HG02970 (cell line): ENCODE results near the gene CCR5AS.
"Not testable (repeated sequence)": the region's sequence is repeated elsewhere in the genome, so short reads cannot be mapped to it uniquely, and the experiment has no call there.

Experiments used
- ATAC-seq: cut with Tn5 transposase; IDR thresholded peaks from one replicate; pipeline ENCODE4 v1.9.1; 2021; ENCODE audit warnings: mild to moderate bottlenecking, moderate library complexity, moderate number of reproducible peaks; ENCODE audit not compliant: unreplicated experiment, low FRiP score

Gene CCR5AS

DNA sequence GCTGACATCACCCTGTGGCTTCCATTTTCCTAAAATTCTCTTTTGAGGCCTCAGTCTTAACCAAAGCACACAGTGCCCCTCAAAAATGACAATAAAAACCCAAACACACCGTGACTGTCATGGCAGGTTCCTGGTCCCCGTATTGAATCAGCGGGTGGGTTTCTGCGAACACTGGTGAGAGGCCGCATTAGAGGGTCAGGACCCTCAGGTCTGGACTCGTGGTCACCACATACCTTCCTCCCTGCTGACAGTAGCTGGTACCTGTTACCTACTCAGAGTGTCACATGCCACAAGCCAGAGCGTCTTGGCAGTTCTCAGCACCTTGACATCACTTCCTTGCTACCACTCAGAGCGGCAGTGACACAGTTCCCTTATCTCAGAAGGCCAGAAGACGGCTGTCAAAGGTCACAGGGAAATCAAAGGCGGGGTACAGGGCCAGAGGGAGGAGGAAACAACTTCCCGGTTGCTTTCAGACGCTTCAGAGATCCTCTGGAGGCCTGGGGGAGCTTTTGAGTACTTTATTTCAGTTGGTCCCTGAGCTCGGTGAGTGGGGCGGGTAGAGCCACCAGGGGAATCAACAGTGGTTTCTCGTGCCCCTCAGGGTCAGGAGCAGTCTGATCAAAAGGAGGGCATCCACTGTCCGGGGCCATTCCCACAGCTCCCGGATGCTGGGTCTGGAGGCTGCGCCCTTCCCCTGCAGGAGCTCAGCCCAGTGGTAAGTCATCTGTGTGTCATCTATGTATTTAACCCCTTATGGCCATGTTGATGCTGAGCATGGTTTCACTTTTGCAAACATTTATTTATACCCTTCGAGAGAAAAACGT, at the start of gene CCR5AS, which contains the start of gene CCRL2:
TSS of gene CCR5AS (minus strand) at position 279 of the 824 bp plus-strand sequence.
TSS of gene CCRL2 (plus strand) at position 472 of the 824 bp plus-strand sequence. CDS start 821 bp downstream, outside the sequence.
- ATAC-seq = no peak

DNA sequence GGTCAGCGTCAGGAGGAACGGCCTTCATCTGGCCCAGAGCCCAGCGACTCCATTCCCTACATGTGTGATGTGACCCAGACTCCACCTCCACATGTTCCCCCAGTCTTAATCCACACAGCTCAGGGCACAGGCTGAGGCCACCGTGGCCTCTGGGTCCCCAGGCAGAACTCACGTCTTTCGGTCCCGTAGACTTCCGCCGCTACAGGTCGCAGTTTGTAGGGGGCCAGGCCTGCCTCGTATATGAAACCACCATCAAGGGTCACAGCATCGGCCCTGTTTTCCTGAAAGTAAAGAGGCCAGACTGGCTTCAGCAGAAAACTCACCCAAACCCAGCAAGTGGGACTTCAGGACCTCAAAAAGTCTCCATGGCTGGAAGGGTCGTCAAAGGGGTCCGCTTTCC, 49.3 kb upstream of the CCR5AS start:
- ATAC-seq = no peak

DNA sequence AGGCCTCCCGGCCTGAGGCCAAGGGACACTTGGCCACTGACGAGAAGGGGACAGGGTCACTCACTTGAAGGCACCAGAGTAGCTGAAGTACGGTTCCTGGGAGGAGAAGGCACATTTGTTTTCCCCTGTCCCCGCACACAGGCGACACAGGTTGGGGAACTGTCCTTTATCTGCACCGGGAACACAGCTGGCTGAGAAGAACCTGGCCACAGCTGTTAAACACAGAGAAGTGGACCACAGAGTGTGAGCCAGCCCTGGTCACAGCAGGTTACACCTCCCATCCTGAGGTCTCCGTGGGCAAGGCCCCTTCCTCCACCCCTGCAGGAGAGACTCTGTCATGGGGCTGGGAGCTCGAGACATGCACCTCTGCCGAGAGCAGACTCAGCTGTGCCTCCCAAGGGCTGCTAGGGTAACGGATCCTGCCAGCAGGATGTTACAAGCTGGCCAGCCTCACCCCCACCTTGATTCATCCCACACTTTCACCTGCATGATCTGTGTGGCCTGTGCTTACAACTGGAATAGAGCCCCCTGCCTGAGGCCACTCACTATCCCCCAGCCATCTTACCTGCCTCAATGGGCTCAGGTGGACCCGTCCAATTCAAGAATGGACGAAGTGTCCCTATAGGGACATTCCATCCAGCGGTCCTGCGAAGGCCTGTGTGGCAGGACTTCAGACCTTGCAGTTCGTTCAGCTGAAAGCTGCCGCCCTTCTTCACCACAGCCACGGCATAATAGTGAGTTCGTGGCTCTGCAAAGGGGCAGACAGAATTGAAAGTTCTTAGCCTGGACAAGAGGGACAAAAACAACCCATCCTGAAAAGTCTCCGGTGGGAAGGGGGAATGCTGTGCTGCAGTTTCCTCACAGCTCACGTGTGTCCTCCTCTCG, 48.6 kb upstream of the CCR5AS start:
- no peak for ATAC-seq

DNA sequence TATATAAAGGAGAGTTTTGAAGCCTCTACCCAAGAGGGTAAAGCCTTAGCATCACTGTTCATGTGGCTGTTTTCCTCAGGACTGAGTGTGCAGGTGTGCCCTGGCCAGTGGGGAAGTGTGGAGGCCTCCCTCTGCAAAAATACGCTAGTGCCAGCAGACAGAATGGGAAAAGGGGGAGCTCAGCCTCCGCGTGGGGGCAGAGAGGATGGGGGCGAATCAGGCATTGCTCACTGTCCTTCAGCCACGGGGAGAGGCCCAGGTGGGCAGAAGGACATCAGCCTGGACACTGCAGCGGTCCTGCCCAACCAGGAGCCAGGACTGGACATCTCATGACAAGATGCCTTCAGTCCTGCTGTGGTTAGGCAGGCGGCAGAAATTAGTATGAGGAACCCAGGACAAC, 47.7 kb upstream of the CCR5AS start:
- ATAC-seq = no peak

DNA sequence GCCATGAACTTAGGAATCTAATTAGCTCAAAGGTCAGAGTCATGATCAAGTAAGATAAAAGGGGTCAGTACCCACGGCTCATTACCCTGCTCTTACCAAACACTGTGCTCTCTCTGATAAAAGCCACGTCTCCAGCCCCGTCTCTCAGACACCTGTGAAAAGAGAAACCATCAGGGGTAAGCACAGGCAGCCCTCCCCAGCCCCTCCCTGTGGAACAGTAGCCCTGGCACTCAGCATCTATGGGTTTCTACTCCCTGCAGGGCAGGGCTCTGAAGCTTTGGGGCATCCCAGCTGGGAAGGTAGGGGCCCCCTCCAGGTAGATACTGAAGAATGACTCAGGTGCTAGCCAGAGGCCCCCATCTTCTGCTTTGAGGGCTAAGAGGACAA, 47.3 kb upstream of the CCR5AS start:
- ATAC-seq = no peak

DNA sequence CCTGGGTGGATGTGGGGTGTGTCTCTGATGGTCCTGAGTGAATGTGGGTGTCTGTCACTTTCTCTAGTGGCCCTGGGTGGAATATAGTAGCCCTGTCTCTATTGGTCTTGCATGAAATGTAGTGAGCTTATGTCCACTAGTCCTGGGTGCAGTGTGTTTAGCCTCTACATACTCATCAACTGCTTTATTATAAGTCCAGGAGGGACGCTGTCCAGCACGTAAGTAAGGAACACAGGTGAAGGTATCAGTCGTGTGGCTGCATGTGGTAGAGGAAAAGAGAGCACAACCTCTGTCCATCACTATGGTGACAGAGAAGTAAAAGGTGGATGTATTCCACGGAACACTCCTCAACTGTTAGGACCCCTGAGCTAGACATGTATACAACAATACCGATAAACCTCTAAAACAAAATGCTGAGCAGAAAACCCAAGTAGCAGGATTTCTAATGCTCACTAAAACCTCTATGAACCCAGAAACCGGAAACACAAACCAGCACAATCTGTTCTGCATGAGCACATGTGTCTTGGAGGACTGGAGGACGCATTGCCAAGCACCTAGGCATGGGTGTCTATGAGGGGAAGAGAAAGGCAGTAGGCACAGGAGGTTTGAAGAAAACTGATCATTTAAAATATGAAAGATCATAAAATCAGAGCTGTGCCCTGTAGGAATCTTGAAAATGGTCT, 46.8 kb upstream of the CCR5AS start:
- no peak for ATAC-seq

DNA sequence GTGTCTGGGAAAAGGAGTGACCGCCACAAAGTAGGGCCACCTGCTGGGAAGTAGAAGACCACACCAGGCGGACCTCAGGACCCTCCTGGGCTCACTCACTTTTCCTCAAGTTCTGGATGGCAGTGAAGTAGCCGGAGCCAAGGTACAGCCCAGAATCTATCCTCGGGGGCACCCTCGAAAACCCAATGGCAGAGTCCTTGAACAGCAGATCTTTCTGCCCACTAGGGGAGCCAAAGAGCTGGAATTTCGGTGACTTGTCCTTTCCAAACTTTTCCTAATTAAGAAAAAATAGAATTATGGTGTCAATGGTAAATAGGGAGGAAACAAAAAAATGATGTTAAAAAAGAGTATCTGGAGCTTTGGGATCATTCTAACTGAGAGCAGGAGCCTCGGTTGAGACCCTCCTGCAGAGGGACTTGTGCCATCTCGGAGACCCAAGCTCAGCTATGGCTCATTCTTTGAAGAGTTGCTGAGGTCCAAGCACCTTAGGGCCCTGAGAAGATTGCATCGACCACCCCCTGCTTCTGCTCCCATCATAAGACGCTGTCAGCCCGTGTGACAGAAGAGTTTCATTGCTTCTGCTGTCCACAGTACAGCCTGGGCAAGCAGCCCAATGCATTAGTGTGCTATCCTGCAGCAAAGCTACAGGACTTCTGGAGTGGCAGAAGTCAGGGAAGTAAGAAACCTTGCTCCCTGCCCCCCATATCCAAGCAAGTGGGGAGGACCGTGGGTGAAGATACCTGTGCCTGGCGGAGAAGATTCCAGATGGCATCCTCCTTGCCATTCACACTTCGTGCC, 43.1 kb upstream of the CCR5AS start:
- no peak for ATAC-seq

DNA sequence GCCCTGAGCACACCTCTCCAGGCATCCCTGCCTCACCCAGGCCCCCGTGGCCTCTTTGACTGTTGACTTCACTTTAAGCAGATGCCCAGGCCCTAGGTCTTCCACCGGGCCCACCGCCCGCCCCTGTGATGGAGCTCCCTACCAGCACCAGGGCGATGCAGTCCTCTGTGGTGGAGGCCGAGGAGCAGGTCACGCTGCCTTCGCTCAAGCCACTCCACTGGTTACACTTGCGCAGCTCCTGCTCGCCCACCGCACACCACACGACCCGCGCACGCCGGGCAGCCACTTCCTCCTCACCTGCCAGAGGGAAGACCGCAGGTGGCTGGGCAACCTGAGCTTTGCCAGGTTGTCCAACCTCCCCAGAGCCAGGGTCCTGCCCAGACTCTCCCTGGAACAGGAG, 41.9 kb upstream of the CCR5AS start:
- ATAC-seq = no peak

DNA sequence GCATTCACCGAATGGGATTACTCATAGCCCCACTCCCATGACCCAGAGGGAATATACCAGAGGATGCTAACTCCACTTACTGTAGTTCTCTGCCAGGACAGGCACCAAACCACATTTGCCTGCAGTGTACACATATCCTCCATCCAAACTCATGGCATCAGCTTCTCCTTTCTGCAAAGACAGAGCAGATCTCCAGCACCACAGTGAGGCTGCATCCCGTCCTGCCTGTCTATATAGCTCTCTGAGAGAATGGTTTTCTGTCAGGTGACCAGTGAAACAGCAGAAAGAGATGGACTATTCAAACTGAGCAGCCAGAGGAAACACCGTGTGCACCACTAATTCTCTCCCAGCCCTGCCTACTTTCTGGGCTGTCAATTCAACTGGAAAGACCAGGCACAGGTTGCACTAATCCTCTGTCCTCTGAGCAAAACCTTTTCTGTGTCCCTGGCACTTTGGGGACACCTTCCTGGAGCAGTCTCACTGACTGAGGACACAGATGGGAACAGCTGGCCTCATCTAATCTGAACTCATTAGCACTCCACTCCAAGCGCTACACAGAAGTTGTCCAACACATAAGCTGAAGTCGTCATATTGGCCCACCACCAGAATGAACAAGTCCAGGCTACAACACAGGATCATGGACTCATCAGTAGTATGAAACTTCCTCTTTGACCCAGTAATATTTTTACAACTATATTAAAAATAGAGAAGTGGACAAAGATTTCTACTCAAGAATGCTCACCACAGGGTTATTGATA, 40.5 kb upstream of the CCR5AS start:
- ATAC-seq = no peak

DNA sequence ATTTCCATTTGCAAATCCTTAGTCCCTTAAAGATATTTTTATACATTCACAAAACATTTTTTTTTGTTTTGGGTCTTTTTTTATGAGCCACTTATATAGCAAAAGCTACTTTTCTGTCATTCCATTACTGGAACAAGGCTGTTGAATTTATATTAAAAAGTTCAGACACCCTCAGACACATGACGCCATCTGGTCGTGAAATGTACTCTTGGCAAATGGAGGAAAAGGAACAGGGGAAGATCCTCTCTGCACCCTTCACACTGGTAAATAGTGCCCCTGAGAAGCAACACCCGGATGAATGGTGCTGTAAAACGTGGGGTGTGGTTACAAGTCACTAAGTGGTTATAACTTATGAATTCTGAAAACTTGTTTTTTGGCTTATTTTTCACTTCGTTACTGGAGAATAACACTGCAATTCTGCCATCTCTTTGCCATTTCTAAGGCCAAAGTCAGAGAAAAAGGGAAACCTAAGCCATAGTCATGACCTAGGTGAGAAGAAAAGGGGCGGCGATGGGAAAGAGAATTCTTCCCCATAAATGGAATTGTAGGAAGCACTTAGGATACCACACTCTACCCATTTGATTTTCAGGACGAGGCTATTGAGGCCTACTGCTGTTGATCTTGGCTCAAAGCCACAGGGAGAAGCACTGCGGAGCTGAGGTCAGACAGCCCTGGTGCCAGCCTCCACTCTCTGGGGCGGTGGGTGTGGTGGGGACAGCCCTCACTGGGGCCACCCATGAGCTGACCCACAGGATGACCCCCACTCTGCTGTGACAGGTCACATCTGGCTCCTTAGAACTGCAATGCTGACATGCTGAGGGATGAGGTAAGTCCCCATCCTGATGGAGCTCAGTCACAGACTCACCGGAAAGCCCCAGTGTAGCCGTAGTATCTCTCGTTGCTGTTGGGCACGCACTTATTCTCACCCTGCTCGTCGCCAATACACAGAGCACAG, 36.0 kb upstream of the CCR5AS start:
- no peak for ATAC-seq

DNA sequence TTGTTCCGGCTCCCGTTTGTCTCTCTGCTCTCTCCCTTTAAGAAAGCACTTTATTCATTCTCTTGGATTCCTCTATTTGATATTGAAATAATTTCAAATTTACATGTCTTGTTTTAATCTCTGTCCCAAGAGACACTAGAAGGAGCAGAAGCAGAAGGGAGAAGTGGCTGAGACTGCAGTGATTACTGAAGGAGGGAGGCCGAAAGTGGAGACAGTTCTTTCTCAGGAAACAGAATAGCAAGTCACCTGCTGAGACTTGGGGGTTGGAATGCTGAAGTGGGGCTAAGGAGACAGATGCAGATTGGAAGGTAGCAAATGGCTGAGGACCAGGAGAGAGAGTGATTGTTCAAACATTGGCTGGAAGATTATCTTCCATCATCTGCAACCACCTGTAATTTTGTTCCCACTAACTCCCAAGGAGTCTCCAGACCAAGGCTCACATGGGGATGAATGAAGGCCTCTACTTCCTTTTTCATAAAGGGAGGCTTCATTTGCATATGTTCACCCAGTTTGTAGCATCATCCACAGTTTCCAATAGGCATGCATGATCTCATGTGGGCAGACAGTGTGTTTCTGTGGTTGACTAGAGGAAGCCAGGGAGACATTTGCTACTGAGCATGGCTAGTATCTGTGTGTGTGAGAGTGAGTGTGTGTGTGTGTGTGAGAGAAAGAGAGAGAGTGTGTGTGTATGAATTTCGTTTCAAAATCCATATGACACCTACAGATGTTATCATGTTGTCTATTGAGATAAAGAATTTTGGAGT, 33.8 kb upstream of the CCR5AS start:
- ATAC-seq = no peak

DNA sequence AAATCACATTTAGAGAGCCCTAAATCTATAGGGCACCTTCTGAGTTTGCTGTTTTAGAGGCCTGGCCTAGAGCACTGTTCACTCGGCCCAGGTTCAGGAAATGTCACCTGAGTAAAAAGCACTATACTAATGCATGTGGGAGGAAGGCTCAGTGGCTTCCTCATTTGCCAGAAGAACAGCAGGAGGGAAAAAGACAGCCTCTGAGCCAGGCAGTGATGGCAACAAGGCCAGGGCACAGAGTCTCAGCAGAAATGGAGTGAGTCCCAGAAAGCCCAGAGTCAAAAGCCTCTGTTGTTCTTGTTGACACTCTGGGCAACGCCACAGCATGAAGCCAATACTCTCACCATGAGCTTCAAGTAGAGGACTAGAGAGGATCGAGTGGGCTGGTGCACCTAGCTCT, 32.0 kb upstream of the CCR5AS start:
- no peak for ATAC-seq

DNA sequence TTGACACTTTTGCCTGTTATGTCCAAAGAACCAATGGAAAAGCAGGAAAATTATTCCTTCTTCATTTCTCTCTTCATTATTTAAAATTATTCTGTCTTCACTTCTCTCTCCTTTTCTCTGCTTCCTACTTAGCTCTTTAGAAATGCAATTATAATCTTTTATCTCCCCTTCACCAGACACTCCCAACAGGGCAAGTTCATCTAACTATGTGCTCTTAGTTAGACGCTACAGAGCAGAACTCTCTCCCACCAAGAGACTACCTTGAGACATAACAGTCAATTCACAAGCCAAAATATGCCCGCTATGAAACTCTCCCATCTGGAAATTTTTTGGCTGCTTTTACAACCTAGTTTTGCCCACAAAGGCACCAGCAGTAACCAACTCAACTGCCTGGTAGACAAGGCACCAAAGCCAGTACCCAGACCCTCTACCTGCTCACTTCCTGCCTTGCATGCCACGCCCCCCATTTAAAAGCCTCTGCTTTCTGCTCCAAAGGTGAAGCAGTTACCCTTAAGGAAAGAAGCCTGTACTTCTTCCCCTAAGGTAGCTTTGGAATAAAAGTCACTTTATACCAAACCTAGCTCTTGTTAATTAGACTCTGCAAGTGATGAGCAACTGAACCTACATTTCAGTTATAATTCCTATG, 28.3 kb upstream of the CCR5AS start:
- no peak for ATAC-seq

DNA sequence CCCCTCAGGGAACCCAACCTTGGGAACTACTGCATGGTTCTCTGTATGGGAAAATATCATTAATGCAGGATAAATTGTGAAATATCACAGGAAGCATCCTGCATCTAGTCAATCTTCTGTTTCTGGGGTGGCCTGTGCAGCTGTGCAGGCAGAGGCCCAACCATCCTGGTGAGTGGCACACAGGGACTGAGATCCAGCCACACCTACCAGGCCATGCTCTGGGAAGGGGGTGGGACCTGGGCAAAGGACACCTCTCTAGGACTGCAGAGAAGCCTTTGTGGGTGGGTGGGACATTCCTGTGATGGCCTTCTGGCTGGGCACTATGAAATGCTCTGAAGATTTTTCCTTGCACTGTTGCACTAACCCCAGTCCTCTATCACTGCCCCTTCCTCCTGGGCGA, 27.0 kb upstream of the CCR5AS start:
- no peak for ATAC-seq

DNA sequence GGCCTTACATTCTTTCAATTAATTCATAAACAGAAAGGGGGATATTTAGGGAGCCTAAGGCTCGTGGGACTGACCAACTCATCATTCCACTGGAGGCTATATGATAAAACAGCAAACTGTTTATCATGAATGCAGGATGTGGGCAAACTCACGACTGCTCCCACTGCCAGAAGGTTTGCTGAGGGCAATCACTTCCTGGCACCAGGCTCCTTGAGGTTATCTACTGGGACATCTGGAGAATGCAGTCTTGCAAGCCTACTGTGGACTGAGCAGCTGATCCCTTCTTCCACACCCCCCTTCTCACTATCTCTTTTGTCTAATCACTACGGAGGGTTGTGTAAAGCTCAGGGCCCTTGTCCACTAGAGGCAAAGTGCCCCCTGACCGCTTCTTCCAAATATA, 26.3 kb upstream of the CCR5AS start:
- not testable (repeated sequence) for ATAC-seq

DNA sequence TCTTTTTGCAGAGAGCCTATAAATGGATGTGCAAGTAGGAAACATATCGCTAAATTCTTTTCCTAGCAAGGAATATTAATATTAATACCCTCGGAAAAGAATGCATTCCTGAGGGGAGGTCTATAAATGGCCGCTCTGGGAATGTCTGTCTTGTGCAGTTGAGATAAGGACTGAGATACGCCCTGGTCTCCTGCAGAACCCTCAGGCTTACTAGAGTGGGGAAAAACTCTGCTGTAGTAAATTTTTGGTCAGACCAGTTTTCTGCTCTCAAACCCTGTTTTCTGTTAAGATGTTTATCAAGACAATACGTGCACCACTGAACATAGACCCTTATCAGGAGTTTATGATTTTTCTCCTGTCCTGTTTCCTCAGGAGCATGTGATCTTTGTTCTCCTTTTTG, 25.0 kb upstream of the CCR5AS start:
- not testable (repeated sequence) for ATAC-seq

DNA sequence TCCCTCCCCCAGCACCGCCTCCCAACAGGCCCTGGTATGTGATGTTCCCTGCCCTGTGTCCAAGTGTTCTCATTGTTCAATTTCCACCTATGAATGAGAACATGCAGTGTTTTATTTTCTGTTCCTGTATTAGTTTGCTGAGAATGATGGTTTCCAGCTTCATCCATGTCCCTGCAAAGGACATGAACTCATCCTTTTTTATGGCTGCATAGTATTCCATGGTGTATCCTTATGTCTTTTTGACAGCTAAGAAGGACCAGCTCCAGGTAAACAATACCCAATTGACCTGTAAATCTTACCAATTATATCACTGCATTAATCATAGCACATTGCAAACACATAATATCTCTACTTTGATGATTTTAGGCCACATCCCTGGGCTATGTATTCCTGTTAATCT, 24.0 kb upstream of the CCR5AS start:
- not testable (repeated sequence) for ATAC-seq
